RWPE1 (cell line): ENCODE measurements around the gene DERL3.

Experiments used
- CTCF ChIA-PET: fragments of 350-600 bp; sonication (Branson Sonifier 250); formaldehyde crosslinking; extraction: SDS; loops from one replicate; lab custom pipeline; 2021; lab: Yijun Ruan, JAX
- POLR2A ChIA-PET: fragments of 400-600 bp; formaldehyde crosslinking; extraction: SDS; loops from one replicate; lab custom pipeline; 2020; ENCODE audit warnings: antibody characterized with exemption; ENCODE audit not compliant: low non-redundant PET; lab: Yijun Ruan, JAX
- DNase-seq: peaks from one replicate; pipeline ENCODE4 v3.0.0; 2012; ENCODE audit warnings: low spot score
- H3K27ac ChIP-seq: fragments of 450-650 bp; 2 replicates; pipeline ENCODE4 v1.5.1; 2017
- TF ChIP-seq, protein P1 (sequence below): fragments of 450-650 bp; conservative IDR thresholded peaks from 2 replicates; pipeline ENCODE4 v1.5.1; 2017; ENCODE audit warnings: low read depth, mild to moderate bottlenecking

The DERL3 gene

DNA sequence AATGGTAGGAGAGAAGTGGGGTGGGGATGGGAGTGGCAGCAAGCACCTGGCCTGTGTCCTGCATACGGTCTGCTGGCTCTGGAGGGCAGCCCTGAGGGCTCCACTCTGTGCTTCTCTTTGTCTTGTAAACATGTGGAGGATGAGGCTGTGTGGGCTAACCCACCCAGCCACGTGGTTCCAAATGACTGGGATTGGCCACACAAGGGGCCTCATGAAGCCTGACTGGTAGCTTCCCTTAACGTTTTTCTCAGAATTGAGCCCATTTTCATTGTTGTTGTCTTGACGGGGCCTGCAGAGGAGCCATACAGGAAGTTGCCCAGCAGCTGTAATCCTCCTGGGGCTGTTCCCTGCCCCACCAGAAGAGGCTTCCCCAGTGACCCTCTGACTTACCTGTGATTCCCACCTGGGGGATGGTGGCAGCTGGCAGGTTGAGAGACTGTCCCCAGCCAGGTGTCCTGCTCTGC lies 18.0 kb downstream of the DERL3 start:
- ChIA-PET POLR2A (no interaction called here), CTCF (no interaction called here)
- TF ChIP-seq, protein P1, sequence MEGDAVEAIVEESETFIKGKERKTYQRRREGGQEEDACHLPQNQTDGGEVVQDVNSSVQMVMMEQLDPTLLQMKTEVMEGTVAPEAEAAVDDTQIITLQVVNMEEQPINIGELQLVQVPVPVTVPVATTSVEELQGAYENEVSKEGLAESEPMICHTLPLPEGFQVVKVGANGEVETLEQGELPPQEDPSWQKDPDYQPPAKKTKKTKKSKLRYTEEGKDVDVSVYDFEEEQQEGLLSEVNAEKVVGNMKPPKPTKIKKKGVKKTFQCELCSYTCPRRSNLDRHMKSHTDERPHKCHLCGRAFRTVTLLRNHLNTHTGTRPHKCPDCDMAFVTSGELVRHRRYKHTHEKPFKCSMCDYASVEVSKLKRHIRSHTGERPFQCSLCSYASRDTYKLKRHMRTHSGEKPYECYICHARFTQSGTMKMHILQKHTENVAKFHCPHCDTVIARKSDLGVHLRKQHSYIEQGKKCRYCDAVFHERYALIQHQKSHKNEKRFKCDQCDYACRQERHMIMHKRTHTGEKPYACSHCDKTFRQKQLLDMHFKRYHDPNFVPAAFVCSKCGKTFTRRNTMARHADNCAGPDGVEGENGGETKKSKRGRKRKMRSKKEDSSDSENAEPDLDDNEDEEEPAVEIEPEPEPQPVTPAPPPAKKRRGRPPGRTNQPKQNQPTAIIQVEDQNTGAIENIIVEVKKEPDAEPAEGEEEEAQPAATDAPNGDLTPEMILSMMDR: no peak
- H3K27ac ChIP-seq: peak overlapping the region; percentile 74
- no peak for DNase-seq

DNA sequence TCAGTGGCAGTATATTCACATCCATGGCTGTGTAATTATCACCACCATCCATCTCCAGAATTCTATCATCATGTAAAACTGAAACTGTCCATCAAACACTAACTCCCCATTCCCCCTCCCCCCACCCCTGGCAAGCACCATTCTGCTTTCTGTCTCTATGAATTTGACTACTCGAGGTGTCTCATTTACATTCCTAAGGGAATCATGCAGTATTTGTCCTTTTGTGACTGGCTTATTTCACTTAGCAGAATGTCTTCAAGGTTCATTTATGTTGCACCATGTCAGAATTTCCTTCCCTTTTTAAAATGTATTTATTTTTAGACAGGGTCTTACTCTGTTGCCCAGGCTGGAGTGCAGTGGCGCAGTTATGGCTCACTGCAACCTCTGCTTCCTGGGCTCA lies 20.3 kb downstream of the DERL3 start:
- POLR2A ChIA-PET: no interaction called here
- H3K27ac ChIP-seq: no peak overlapping the region
- TF ChIP-seq, protein P1: no peak
- DNase-seq: no peak
- CTCF ChIA-PET: no interaction called here

DNA sequence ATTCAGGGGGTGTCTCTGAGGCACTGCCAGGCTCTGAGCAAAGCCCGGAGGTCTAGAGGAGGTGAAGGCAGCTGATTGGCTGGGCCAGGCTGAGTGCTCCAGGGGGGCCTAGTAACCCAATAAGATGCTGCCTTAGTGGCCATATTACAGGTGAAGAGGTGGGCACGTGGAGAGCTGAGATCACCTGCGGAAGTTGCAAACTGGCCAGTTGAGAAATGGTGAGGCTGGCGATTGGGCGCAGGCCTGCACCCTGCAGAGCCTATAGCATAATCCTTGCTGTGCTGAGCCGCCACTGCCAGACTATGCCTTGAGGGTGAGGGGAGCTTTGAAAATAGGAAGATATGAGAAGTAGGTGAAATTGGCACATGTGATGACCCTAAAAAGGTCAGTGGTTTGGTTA lies 21.7 kb downstream of the DERL3 start:
- no peak overlapping the region for H3K27ac ChIP-seq
- DNase-seq: no peak
- POLR2A ChIA-PET: no interaction called here
- CTCF ChIA-PET: no interaction called here
- TF ChIP-seq, protein P1: no peak

DNA sequence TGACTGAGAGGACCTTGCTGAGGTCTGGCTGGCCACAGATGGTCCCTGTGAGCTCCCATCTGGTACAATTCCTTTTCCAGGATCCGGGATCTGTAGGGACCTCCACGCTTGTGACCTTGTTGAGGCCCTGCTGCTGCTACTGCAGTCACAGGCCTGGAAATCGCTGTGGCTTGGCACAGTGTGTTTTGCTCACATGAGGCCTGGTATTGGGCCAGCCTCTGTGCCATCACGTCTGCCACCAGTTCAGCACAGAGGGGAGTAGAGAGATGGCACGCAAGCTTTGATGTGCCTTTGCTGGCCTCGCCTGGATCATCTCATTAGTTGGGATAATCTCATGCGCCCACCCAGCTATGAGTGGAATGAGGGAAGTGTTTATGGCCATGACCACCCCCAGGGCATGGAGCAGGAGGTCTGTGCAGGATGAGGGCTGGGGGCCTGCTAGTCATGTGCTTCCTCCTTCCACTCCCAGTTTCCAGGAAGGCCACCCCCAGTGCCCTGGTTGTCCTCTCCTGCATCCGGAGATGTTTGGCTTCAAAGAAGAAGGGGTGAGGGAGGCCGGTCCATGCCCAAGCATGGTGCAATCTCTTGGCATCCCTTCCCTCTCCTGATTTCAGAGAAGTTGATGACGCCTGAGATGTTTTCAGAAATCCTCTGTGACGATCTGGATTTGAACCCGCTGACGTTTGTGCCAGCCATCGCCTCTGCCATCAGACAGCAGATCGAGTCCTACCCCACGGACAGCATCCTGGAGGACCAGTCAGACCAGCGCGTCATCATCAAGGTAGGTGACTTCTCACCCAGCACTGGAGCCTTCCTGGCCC lies 22.4 kb downstream of the DERL3 start:
- ChIA-PET CTCF (no interaction called here), POLR2A (no interaction called here)

DNA sequence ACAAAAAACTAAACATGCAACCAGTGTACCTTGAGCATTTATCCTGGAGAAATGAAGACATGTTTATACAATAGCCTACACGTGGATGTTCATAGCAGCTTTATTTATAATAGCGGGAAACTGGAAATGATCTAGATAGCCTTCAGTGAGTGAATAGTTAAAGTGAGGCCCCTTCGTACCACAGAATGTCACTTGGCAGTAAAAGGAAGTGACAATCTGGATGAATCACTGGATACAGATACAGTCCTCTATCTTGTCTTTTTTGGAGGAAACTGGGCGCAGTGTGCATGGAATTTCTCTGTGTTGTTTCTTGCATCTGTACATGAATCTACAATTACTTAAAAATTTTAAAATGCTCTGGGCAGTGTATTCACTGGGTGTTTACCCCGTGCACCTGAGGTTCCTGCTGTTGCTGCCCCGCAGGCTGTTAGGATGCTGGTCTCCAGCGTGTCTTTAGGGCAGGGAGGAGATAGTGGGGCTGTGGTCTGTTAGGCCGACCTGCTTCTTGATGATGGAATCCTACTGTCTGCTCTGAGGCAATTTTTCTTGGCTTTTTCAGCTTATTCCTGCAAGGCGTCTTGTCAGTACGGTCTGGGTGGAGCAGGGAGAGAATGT lies 23.2 kb downstream of the DERL3 start:
- ChIA-PET CTCF (no interaction called here), POLR2A (no interaction called here)
- TF ChIP-seq, protein P1: no peak
- no peak for DNase-seq
- no peak overlapping the region for H3K27ac ChIP-seq

More for the DNA sequence above, 22.4 kb downstream of the DERL3 start:
- DNase-seq: no peak
- TF ChIP-seq, protein P1: no peak
- no peak overlapping the region for H3K27ac ChIP-seq

DNA sequence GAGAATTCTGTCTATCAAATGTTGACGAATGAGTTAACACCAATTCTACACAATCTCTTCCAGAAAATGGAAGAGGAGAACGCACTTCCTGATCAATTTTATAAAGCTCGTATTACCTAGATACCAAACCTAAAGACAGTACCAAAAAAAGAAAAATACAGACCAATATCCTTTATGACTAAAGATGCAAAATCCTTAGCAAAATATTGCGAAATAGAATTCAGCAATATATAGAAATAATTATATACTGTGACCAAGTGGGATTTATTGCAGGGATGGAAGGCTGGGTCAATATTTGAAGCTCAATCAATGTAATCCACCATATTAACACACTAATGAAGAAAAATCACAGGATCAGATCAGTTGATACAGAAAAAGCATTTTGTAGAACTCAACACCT lies 26.4 kb downstream of the DERL3 start:
- DNase-seq: no peak
- CTCF ChIA-PET: interaction anchor here (0.6 kb wide), 1 partner anchor 107 kb away, joined by 3 read pairs; no protein-coding TSS in a partner anchor
- TF ChIP-seq, protein P1: no peak
- POLR2A ChIA-PET: no interaction called here
- H3K27ac ChIP-seq: no peak overlapping the region
